Left kidney (tissue), 2 donors: Measurements from ENCODE around the gene LENG1. TPM values are rescaled to one million over a fixed set of nuclear protein-coding genes. Genes with fewer than 3 reads are reported as not detected.

Experiments
- DNase-seq: peaks from one replicate; pipeline ENCODE4 v3.0.0-alpha.2; 2013
- polyA plus RNA-seq: library from polyadenylated mRNA; unstranded; fragments of 120-200 nt; gene quantifications from one replicate; pipeline ENCODE4 v1.2.1, GENCODE V29; 2013; ENCODE audit not compliant: insufficient read length

The LENG1 gene
- polyA plus RNA-seq, 1 donor = 6.3 TPM

GRCh38 chr19:54109651-54110050 lies 49.9 kb downstream of the LENG1 start:
- DNase-seq = no peak

GRCh38 chr19:54108496-54108895 lies 51.0 kb downstream of the LENG1 start:
- no peak for DNase-seq

- no peak for DNase-seq
Observed at GRCh38 chr19:54107876-54108490, 51.5 kb downstream of the LENG1 start.

GRCh38 chr19:54106716-54107115 lies 52.8 kb downstream of the LENG1 start:
- no peak for DNase-seq

- DNase-seq = no peak
Observed at GRCh38 chr19:54105796-54106195, 53.7 kb downstream of the LENG1 start.

Other genes starting within 250 kb of the LENG1 start
- gene CACNG8, start 196.8 kb downstream of the LENG1 start, polyA plus RNA-seq = 0.33 TPM
- 0.71 TPM for gene CACNG6, start 168.1 kb downstream of the LENG1 start, polyA plus RNA-seq
- gene VSTM1, start 95.8 kb downstream of the LENG1 start, polyA plus RNA-seq = not detected
- gene TARM1, start 78.4 kb downstream of the LENG1 start, polyA plus RNA-seq = 0.22 TPM
- 0.07 TPM for gene OSCAR, start 58.9 kb downstream of the LENG1 start, polyA plus RNA-seq
- gene NDUFA3, start 56.9 kb downstream of the LENG1 start, polyA plus RNA-seq = 105 TPM
- gene TFPT, start 44.1 kb downstream of the LENG1 start, polyA plus RNA-seq = 14.3 TPM
- gene PRPF31, start 44.0 kb downstream of the LENG1 start, polyA plus RNA-seq = 68.7 TPM
- gene CNOT3, start 22.0 kb downstream of the LENG1 start, polyA plus RNA-seq = 81.7 TPM
- gene TMC4, start 13.4 kb upstream of the LENG1 start, polyA plus RNA-seq = 32.3 TPM
- 58.7 TPM for gene MBOAT7, start 29.9 kb upstream of the LENG1 start, polyA plus RNA-seq
- gene TSEN34, start 31.6 kb upstream of the LENG1 start, polyA plus RNA-seq = 39.8 TPM
- 1,221 TPM for gene RPS9, start 41.1 kb upstream of the LENG1 start, polyA plus RNA-seq
- 0.76 TPM for gene LILRB3, start 63.3 kb upstream of the LENG1 start, polyA plus RNA-seq
- 0.32 TPM for gene LILRA6, start 83.1 kb upstream of the LENG1 start, polyA plus RNA-seq
- gene LILRB5, start 97.6 kb upstream of the LENG1 start, polyA plus RNA-seq = 1.6 TPM
- 0.45 TPM for gene LILRB2, start 121.4 kb upstream of the LENG1 start, polyA plus RNA-seq
- gene LILRA5, start 153.4 kb upstream of the LENG1 start, polyA plus RNA-seq = 0.45 TPM
- gene LILRA4, start 179.4 kb upstream of the LENG1 start, polyA plus RNA-seq = not detected
- 3.2 TPM for gene LAIR1, start 205.2 kb upstream of the LENG1 start, polyA plus RNA-seq